H1 (cell line): Measurements from ENCODE around the gene MXI1. TPM values are rescaled to one million over a fixed set of nuclear protein-coding genes. Genes with fewer than 3 reads are reported as not detected.

Experiments used
- ASH2L ChIP-seq: fragments of 200-600, 300-600 bp; sonication (generic); IDR thresholded peaks from one replicate; pipeline ENCODE4 v1.7.1; 2017; ENCODE audit warnings: low read length
- CBX8 ChIP-seq: fragments of 300-800, 300-1000 bp; sonication (generic); IDR thresholded peaks from 2 replicates; pipeline ENCODE4 v1.7.1; 2016; ENCODE audit warnings: low read depth, low read length, borderline replicate concordance
- CHD2 ChIP-seq: IDR thresholded peaks from 2 replicates; pipeline ENCODE4 v1.6.1; 2012; ENCODE audit warnings: low read length, improper control_type of control experiment
- EZH2 ChIP-seq: fragments of 200-600 bp; sonication (generic); IDR thresholded peaks from 2 replicates; pipeline ENCODE4 v1.7.1; 2012; ENCODE audit warnings: low read depth, mild to moderate bottlenecking, moderate library complexity, low read length, inconsistent platforms; ENCODE audit not compliant: severe bottlenecking
- HDAC2 ChIP-seq, 2 experiments: fragments of 300-600 bp in 1 of 2; sonication (generic) in 1 of 2; IDR thresholded peaks; 2 replicates each; pipeline ENCODE4 v1.6.1; 2011 to 2012; ENCODE audit warnings: low read depth in 2 of 2, low read length in 2 of 2, mild to moderate bottlenecking in 2 of 2, moderate library complexity in 2 of 2, borderline replicate concordance in 1 of 2, inconsistent platforms in 1 of 2
- KDM4A ChIP-seq: IDR thresholded peaks from one replicate; pipeline ENCODE4 v1.7.1; 2012; ENCODE audit warnings: low read depth, mild to moderate bottlenecking, moderate library complexity, low read length, inconsistent platforms; ENCODE audit not compliant: severe bottlenecking
- NANOG ChIP-seq: IDR thresholded peaks from 2 replicates; pipeline ENCODE4 v1.6.1; 2011; ENCODE audit warnings: low read length, low read depth, mild to moderate bottlenecking, inconsistent platforms; ENCODE audit not compliant: insufficient read depth, poor library complexity, severe bottlenecking
- SP4 ChIP-seq: IDR thresholded peaks from 2 replicates; pipeline ENCODE4 v1.6.1; 2012; ENCODE audit warnings: low read length, inconsistent platforms
- SUZ12 ChIP-seq: fragments of 200-600 bp; sonication (generic); IDR thresholded peaks from 2 replicates; pipeline ENCODE4 v1.6.1; 2012; ENCODE audit warnings: mild to moderate bottlenecking, inconsistent platforms, low read length, moderate library complexity, mixed read lengths
- TEAD4 ChIP-seq: IDR thresholded peaks from 2 replicates; pipeline ENCODE4 v1.6.1; 2012; ENCODE audit warnings: low read depth, low read length, inconsistent platforms, mixed read lengths
- ZNF274 ChIP-seq: IDR thresholded peaks from 2 replicates; pipeline ENCODE4 v1.7.0; 2012; ENCODE audit warnings: low read length, borderline replicate concordance; ENCODE audit errors: extremely low read depth
- polyA plus RNA-seq, 7 experiments: library from polyadenylated mRNA; depleted of rRNA in 3 of 7; stranded (reverse) in 5 of 7; unstranded in 2 of 7; fragments of >200 nt in 5 of 7; fragments of 200-250 nt in 2 of 7; gene quantifications; 1 replicate in 5 of 7; 2 replicates in 1 of 7; 4 replicates in 1 of 7; pipeline versions ENCODE4 v1.2.1 to v1.2.3, GENCODE V29; 2011 to 2013; ENCODE audit warnings: missing spikeins in 2 of 7, mixed read lengths in 2 of 7
- total RNA-seq: library from RNA; stranded (reverse); fragmentation: NEBNext Ultra II Directional; extraction: Animal tissue kit (Norgen Biotek cat#: 25700); gene quantifications from 2 replicates; pipeline ENCODE4 v1.2.1, GENCODE V29; 2021
- TF ChIP-seq, protein P1 (sequence below): fragments of 300-600 bp; sonication (generic); IDR thresholded peaks from 2 replicates; pipeline ENCODE4 v1.7.1; 2012; ENCODE audit warnings: low read length, moderate library complexity, mild to moderate bottlenecking, inconsistent platforms; ENCODE audit not compliant: insufficient replicate concordance

MXI1 gene
- total and polyA plus RNA-seq, 2 of the 8 experiments (the other 6 are each of a cell fraction or from before 2014, with no cell fraction given) = 5.7 to 8.8 TPM

DNA sequence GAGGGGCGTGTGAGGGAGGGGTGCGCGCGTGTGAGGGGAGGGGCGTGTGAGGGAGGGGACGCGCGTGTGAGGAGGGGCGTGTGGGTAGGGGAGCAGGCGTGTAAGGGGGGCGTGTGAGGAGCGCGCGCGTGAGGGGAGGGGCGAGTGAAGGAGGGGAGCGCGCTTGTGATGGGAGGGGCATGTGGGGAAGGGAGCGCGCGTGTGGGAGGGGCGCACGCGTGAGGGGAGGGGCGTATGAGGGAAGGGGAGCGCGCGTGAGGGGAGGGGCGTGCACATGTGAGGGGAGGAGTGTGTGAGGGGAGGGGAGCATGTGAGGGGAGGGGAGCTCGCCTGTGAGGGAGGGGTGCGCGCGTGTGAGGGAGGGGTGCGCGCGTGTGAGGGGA is 19.1 kb downstream of the MXI1 start (continued):
- TF ChIP-seq, protein P1, sequence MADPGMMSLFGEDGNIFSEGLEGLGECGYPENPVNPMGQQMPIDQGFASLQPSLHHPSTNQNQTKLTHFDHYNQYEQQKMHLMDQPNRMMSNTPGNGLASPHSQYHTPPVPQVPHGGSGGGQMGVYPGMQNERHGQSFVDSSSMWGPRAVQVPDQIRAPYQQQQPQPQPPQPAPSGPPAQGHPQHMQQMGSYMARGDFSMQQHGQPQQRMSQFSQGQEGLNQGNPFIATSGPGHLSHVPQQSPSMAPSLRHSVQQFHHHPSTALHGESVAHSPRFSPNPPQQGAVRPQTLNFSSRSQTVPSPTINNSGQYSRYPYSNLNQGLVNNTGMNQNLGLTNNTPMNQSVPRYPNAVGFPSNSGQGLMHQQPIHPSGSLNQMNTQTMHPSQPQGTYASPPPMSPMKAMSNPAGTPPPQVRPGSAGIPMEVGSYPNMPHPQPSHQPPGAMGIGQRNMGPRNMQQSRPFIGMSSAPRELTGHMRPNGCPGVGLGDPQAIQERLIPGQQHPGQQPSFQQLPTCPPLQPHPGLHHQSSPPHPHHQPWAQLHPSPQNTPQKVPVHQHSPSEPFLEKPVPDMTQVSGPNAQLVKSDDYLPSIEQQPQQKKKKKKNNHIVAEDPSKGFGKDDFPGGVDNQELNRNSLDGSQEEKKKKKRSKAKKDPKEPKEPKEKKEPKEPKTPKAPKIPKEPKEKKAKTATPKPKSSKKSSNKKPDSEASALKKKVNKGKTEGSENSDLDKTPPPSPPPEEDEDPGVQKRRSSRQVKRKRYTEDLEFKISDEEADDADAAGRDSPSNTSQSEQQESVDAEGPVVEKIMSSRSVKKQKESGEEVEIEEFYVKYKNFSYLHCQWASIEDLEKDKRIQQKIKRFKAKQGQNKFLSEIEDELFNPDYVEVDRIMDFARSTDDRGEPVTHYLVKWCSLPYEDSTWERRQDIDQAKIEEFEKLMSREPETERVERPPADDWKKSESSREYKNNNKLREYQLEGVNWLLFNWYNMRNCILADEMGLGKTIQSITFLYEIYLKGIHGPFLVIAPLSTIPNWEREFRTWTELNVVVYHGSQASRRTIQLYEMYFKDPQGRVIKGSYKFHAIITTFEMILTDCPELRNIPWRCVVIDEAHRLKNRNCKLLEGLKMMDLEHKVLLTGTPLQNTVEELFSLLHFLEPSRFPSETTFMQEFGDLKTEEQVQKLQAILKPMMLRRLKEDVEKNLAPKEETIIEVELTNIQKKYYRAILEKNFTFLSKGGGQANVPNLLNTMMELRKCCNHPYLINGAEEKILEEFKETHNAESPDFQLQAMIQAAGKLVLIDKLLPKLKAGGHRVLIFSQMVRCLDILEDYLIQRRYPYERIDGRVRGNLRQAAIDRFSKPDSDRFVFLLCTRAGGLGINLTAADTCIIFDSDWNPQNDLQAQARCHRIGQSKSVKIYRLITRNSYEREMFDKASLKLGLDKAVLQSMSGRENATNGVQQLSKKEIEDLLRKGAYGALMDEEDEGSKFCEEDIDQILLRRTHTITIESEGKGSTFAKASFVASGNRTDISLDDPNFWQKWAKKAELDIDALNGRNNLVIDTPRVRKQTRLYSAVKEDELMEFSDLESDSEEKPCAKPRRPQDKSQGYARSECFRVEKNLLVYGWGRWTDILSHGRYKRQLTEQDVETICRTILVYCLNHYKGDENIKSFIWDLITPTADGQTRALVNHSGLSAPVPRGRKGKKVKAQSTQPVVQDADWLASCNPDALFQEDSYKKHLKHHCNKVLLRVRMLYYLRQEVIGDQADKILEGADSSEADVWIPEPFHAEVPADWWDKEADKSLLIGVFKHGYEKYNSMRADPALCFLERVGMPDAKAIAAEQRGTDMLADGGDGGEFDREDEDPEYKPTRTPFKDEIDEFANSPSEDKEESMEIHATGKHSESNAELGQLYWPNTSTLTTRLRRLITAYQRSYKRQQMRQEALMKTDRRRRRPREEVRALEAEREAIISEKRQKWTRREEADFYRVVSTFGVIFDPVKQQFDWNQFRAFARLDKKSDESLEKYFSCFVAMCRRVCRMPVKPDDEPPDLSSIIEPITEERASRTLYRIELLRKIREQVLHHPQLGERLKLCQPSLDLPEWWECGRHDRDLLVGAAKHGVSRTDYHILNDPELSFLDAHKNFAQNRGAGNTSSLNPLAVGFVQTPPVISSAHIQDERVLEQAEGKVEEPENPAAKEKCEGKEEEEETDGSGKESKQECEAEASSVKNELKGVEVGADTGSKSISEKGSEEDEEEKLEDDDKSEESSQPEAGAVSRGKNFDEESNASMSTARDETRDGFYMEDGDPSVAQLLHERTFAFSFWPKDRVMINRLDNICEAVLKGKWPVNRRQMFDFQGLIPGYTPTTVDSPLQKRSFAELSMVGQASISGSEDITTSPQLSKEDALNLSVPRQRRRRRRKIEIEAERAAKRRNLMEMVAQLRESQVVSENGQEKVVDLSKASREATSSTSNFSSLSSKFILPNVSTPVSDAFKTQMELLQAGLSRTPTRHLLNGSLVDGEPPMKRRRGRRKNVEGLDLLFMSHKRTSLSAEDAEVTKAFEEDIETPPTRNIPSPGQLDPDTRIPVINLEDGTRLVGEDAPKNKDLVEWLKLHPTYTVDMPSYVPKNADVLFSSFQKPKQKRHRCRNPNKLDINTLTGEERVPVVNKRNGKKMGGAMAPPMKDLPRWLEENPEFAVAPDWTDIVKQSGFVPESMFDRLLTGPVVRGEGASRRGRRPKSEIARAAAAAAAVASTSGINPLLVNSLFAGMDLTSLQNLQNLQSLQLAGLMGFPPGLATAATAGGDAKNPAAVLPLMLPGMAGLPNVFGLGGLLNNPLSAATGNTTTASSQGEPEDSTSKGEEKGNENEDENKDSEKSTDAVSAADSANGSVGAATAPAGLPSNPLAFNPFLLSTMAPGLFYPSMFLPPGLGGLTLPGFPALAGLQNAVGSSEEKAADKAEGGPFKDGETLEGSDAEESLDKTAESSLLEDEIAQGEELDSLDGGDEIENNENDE = no peak
- TF ChIP-seq HDAC2 (IDR thresholded peaks at IDR 0.05; ENCODE audit: borderline replicate concordance in 1 of 2, low read depth in 2 of 2, low read length in 2 of 2) (0 out of 4 replicates have a peak, but pooled peaks of 1 of the 2 experiments have one; percentile 14), NANOG (no peak), SP4 (0 out of 2 replicates have a peak, but pooled peaks have one; percentile 0), EZH2 (no peak), TEAD4 (no peak), ASH2L (peak; percentile 14), CBX8 (no peak), KDM4A (no peak), SUZ12 (no peak), CHD2 (no peak), ZNF274 (no peak)
